ENCODE measurements around the gene PPM1H. TPM values are rescaled to one million over a fixed set of nuclear protein-coding genes. Genes with fewer than 3 reads are reported as not detected.

Gene PPM1H
- total RNA-seq, 8 experiments from 2014 or later, result 0.56 to 13.7 (median 7.0) TPM

DNA sequence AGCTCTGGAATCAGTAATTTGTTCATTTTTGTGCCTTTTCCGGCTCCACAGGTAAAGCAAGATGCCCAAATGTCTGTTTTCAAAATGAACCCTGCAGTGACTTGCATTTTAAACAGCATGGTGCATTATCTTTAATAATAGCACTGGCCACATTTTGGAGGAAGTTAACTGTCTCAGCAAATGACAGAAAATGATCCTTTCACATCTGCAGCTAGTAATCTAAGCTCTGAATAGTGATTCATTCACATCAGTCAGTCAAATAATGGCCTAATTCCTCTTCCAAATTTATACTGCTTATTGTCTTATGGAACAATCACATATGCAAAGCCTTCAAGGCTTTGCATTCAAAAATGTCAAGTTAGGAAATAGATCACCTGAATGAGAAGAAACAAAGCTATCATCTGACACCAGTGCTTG lies 75.6 kb downstream of the PPM1H start:
- in situ Hi-C loops (cut with MboI; ENCODE audit: low pct_unique_long_range_greater_than_20kb in 2 of 9, low sequenced_read_pairs in 9 of 9, unreplicated experiment in 9 of 9), result no loop called here
- no peak for ATAC-seq (replicated peaks in 6 of 8)
- Histone ChIP-seq H3K4me1 (replicated peaks in 1 of 2) (peaks cover 5 to 7% of the 10 kb centered on the region in 2 donors), H3K4me3 (no peak overlapping the region), H3K27ac (no peak overlapping the region)
- 50 to 100% (median 86%) methylated on average over 1 of the region's 1 CpG; no CpG with 5 or more reads in 3 of the 10 experiments for WGBS, 10 experiments

GRCh38 chr12:62856454-62856853 lies 78.5 kb downstream of the PPM1H start:
- 0 to 100% (median 84%) methylated on average over 1 of the region's 1 CpG; no CpG with 5 or more reads in 2 of the 10 experiments for WGBS, 10 experiments
- Histone ChIP-seq H3K27ac (no peak overlapping the region), H3K4me3 (no peak overlapping the region), H3K4me1 (replicated peaks in 1 of 2) (peaks cover 5 to 7% of the 10 kb centered on the region in 2 donors)
- no peak for ATAC-seq (replicated peaks in 6 of 8)
- in situ Hi-C loops (cut with MboI; ENCODE audit: low pct_unique_long_range_greater_than_20kb in 2 of 9, low sequenced_read_pairs in 9 of 9, unreplicated experiment in 9 of 9), result no loop called here

DNA sequence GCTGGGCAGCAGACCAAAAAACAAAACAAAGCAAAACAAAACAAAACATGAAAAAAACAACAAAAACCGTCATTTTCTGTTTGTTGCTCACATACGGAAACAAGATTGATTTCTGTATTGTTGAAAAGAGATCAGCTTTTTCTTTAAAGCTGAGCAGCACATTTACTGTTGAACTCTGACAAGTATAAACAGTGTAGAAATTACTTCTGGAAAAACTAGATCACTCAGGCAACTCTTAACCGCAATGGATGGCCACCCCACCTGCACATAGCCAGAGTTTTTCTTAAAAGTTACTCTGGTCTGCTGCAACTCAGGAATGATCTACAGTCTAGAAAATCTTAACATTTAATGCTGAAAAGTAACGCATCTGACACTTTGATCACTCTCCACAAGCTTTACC lies 80.9 kb downstream of the PPM1H start:
- no peak overlapping the region for H3K27ac ChIP-seq
- WGBS, 10 experiments, result 28 to 95% (median 82%) methylated on average over 1 to 4 of the region's 4 CpGs
- ATAC-seq (replicated peaks in 6 of 8), result peak in 1 of 8 experiments; percentile 84

GRCh38 chr12:62849398-62849797 lies 85.6 kb downstream of the PPM1H start:
- H3K4me3 ChIP-seq, result no peak overlapping the region
- H3K4me1 ChIP-seq (replicated peaks in 1 of 2), result no peaks in the 10 kb centered on the region
- H3K27ac ChIP-seq, result no peak overlapping the region
- ATAC-seq (replicated peaks in 6 of 8), result no peak
- in situ Hi-C loops (cut with MboI; ENCODE audit: low pct_unique_long_range_greater_than_20kb in 2 of 9, low sequenced_read_pairs in 9 of 9, unreplicated experiment in 9 of 9), result no loop called here
- 9 to 100% (median 57%) methylated on average over 1 of the region's 1 CpG; no CpG with 5 or more reads in 1 of the 10 experiments for WGBS, 10 experiments

More for the DNA sequence above, 80.9 kb downstream of the PPM1H start:
- in situ Hi-C loops (cut with MboI; ENCODE audit: low pct_unique_long_range_greater_than_20kb in 2 of 9, low sequenced_read_pairs in 9 of 9, unreplicated experiment in 9 of 9), result no loop called here
- Histone ChIP-seq H3K4me3 (no peak overlapping the region), H3K4me1 (replicated peaks in 1 of 2) (no peaks in the 10 kb centered on the region)

DNA sequence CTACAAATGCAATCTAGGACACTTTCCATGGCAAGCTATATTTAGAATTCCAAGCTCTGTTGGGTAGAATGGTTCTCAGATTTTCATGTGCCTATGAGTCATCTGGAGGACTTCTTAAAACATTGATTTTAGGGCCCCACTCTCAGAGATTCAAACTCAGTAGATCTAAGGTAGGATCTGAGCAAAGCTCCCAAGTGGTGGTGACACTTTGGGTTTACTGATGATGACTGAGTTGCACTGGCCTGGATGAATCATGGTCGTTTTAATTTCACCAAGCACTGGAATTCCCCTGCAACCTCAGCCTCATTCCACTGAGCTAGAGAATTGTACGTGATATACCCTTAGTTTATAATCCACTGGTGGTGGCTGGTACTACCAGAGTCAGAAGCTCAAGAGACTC lies 86.5 kb downstream of the PPM1H start:
- peak in 3 of 8 experiments; percentile 25 to 79 (median 55) for ATAC-seq (replicated peaks in 6 of 8)
- WGBS, 10 experiments, result 14 to 100% (median 82%) methylated on average over 1 to 2 of the region's 2 CpGs; no CpG with 5 or more reads in 2 of the 10 experiments
- in situ Hi-C loops (cut with MboI; ENCODE audit: low pct_unique_long_range_greater_than_20kb in 2 of 9, low sequenced_read_pairs in 9 of 9, unreplicated experiment in 9 of 9), result no loop called here
- Histone ChIP-seq H3K27ac (no peak overlapping the region), H3K4me1 (replicated peaks in 1 of 2) (peaks cover 0 to 3% of the 10 kb centered on the region in 2 donors), H3K4me3 (no peak overlapping the region)

GRCh38 chr12:62847709-62848108 lies 87.2 kb downstream of the PPM1H start:
- ATAC-seq (replicated peaks in 6 of 8), result no peak
- Histone ChIP-seq H3K27ac (no peak overlapping the region), H3K4me3 (no peak overlapping the region), H3K4me1 (replicated peaks in 1 of 2) (peaks cover 0 to 3% of the 10 kb centered on the region in 2 donors)
- 87 to 100% (median 96%) methylated on average over 2 of the region's 2 CpGs; no CpG with 5 or more reads in 2 of the 10 experiments for WGBS, 10 experiments
- in situ Hi-C loops (cut with MboI; ENCODE audit: low pct_unique_long_range_greater_than_20kb in 2 of 9, low sequenced_read_pairs in 9 of 9, unreplicated experiment in 9 of 9), result no loop called here

GRCh38 chr12:62846491-62846890 lies 88.5 kb downstream of the PPM1H start:
- ATAC-seq (replicated peaks in 6 of 8), result no peak
- Histone ChIP-seq H3K4me1 (replicated peaks in 1 of 2) (peaks cover 0 to 3% of the 10 kb centered on the region in 2 donors), H3K4me3 (no peak overlapping the region), H3K27ac (no peak overlapping the region)
- 41 to 100% (median 88%) methylated on average over 1 to 4 of the region's 4 CpGs; no CpG with 5 or more reads in 1 of the 10 experiments for WGBS, 10 experiments
- in situ Hi-C loops (cut with MboI; ENCODE audit: low pct_unique_long_range_greater_than_20kb in 2 of 9, low sequenced_read_pairs in 9 of 9, unreplicated experiment in 9 of 9), result no loop called here

- H3K4me1 ChIP-seq (replicated peaks in 1 of 2), result peaks cover 0 to 3% of the 10 kb centered on the region in 2 donors
- no peak overlapping the region for H3K4me3 ChIP-seq
- in situ Hi-C loops (cut with MboI; ENCODE audit: low pct_unique_long_range_greater_than_20kb in 2 of 9, low sequenced_read_pairs in 9 of 9, unreplicated experiment in 9 of 9), result no loop called here
- 17 to 100% (median 75%) methylated on average over 1 to 2 of the region's 2 CpGs; no CpG with 5 or more reads in 3 of the 10 experiments for WGBS, 10 experiments
- ATAC-seq (replicated peaks in 6 of 8), result no peak
- H3K27ac ChIP-seq, result no peak overlapping the region
Measured at GRCh38 chr12:62844915-62845314, 90.0 kb downstream of the PPM1H start.

- peaks cover 0 to 3% of the 10 kb centered on the region in 2 donors for H3K4me1 ChIP-seq (replicated peaks in 1 of 2)
- in situ Hi-C loops (cut with MboI; ENCODE audit: low pct_unique_long_range_greater_than_20kb in 2 of 9, low sequenced_read_pairs in 9 of 9, unreplicated experiment in 9 of 9), result no loop called here
- H3K4me3 ChIP-seq, result no peak overlapping the region
- H3K27ac ChIP-seq, result no peak overlapping the region
- ATAC-seq (replicated peaks in 6 of 8), result peak in 3 of 8 experiments; percentile 18 to 50 (median 48)
- WGBS, 10 experiments, result 0 to 60% (median 14%) methylated on average over 1 of the region's 1 CpG; no CpG with 5 or more reads in 3 of the 10 experiments
Measured at GRCh38 chr12:62843716-62844115, 91.2 kb downstream of the PPM1H start.

- no peak for ATAC-seq (replicated peaks in 6 of 8)
- no peak overlapping the region for H3K27ac ChIP-seq
- H3K4me1 ChIP-seq (replicated peaks in 1 of 2), result peaks cover 0 to 3% of the 10 kb centered on the region in 2 donors
- no peak overlapping the region for H3K4me3 ChIP-seq
- WGBS, 10 experiments, result 17 to 100% (median 86%) methylated on average over 1 to 3 of the region's 3 CpGs
- in situ Hi-C loops (cut with MboI; ENCODE audit: low pct_unique_long_range_greater_than_20kb in 2 of 9, low sequenced_read_pairs in 9 of 9, unreplicated experiment in 9 of 9), result no loop called here
Measured at GRCh38 chr12:62841846-62842245, 93.1 kb downstream of the PPM1H start.

DNA sequence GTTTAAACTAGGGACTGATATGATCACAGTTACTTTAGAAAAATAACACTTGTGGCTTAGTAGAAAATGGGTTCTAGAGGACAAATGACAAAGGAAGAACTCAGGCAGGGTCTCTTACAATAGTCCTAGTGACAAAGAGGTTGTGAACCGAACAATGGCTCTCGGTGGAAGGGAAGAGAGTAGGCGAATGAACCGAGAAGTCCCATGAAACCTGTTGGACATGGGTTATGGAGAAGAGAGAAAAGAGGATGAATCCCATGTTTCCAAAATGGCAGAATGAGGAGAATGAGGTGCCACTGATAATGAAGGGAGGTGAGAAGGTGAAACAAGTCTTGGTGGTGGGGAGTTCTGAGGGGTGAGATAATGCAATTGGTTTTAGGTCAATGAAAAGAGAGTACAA lies 94.1 kb downstream of the PPM1H start:
- WGBS, 10 experiments, result 66 to 100% (median 97%) methylated on average over 1 to 4 of the region's 4 CpGs; no CpG with 5 or more reads in 2 of the 10 experiments
- peaks cover 0 to 3% of the 10 kb centered on the region in 2 donors for H3K4me1 ChIP-seq (replicated peaks in 1 of 2)
- H3K4me3 ChIP-seq, result no peak overlapping the region
- in situ Hi-C loops (cut with MboI; ENCODE audit: low pct_unique_long_range_greater_than_20kb in 2 of 9, low sequenced_read_pairs in 9 of 9, unreplicated experiment in 9 of 9), result no loop called here
- ATAC-seq (replicated peaks in 6 of 8), result no peak
- no peak overlapping the region for H3K27ac ChIP-seq

DNA sequence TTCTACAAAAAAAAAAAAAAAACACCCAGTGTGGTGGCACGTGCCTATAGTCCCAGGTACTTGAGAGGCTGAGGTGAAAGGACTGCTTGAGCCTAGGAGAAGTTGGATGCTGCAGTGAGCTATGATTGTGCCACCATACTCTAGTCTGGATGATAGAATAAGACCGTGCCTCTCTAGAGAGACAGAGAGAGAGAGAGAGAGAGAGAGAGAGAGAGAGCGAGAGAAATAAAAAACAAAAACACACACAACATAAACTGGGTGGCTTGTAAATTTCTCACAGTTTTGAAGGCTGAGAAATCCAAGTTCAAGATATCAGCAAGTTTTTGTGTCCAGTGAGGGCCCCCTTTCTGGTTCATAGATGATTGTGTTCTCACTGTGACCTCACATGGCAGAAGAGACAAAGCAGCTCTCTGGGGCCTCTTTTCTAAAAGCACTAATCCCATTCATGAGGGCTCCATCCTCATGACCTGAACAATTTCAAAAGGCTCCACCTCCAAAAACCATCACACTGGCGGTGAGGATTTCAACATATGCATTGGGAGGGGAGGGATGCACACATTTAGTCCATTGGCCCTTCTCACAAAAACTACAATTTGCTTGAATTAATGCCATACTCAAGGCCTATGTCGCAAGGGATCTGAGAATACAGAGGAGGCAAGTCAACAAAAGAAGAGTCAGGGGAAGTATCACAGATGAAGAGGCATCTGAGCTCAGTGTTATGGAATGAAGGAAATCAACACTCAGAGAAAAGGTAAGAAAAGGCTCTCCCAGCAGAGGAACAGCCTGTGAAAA lies 94.9 kb downstream of the PPM1H start:
- Histone ChIP-seq H3K27ac (no peak overlapping the region), H3K4me1 (replicated peaks in 1 of 2) (peaks cover under 1 to 4% of the 10 kb centered on the region in 2 donors), H3K4me3 (no peak overlapping the region)
- peak in 2 of 8 experiments; percentile 32 to 52 for ATAC-seq (replicated peaks in 6 of 8)
- in situ Hi-C loops (cut with MboI; ENCODE audit: low pct_unique_long_range_greater_than_20kb in 2 of 9, low sequenced_read_pairs in 9 of 9, unreplicated experiment in 9 of 9), result no loop called here
- WGBS, 10 experiments, result 36 to 96% (median 88%) methylated on average over 2 to 5 of the region's 5 CpGs; no CpG with 5 or more reads in 2 of the 10 experiments

- H3K4me3 ChIP-seq, result no peak overlapping the region
- peak in 5 of 8 experiments; percentile 38 to 87 (median 62) for ATAC-seq (replicated peaks in 6 of 8)
- H3K27ac ChIP-seq, result peak overlapping the region in 1 of 2 donors; percentile 41
- 20 to 52% (median 39%) methylated on average over 2 to 9 of the region's 10 CpGs for WGBS, 10 experiments
- H3K4me1 ChIP-seq (replicated peaks in 1 of 2), result peaks cover 11% of the 10 kb centered on the region in 2 donors
- in situ Hi-C loops (cut with MboI; ENCODE audit: low pct_unique_long_range_greater_than_20kb in 2 of 9, low sequenced_read_pairs in 9 of 9, unreplicated experiment in 9 of 9), result no loop called here
Measured at GRCh38 chr12:62834971-62835547, 99.9 kb downstream of the PPM1H start.

Measured in motor neuron (in vitro differentiated cells).